Neural cell (in vitro differentiated cells): ENCODE data around the gene HS2ST1. TPM values are rescaled to one million over a fixed set of nuclear protein-coding genes. Genes with fewer than 3 reads are reported as not detected.
A peak's percentile ranks its signal among the peaks of the same experiment; 100 is the strongest.

Experiments
- H2AFZ ChIP-seq: fragments of 200-600, 300-800 bp; sonication (generic), shearing (Covaris generic); 2 replicates; pipeline ENCODE4 v1.6.0; 2014; ENCODE audit warnings: low read depth, mild to moderate bottlenecking, antibody characterized with exemption, low read length, moderate library complexity
- H3F3A ChIP-seq: fragments of 200-600 bp; shearing (Covaris generic); 2 replicates; pipeline ENCODE4 v1.6.1; 2016; ENCODE audit warnings: mild to moderate bottlenecking, moderate library complexity, mixed read lengths, antibody characterized with exemption, low read length; ENCODE audit not compliant: insufficient read depth, poor library complexity, severe bottlenecking
- H3K27ac ChIP-seq: fragments of 200-600, 300-800 bp; sonication (generic), shearing (Covaris generic); 2 replicates; pipeline ENCODE4 v1.5.1; 2014; ENCODE audit warnings: mild to moderate bottlenecking, low read length, moderate library complexity
- H3K27me3 ChIP-seq: fragments of 300-800, 200-600 bp; sonication (generic), shearing (Covaris generic); 2 replicates; pipeline ENCODE4 v1.6.0; 2014; ENCODE audit warnings: mild to moderate bottlenecking, low read depth, low read length, moderate library complexity; ENCODE audit not compliant: insufficient read depth
- H3K36me3 ChIP-seq: fragments of 300-800, 200-600 bp; sonication (generic), shearing (Covaris generic); 2 replicates; pipeline ENCODE4 v1.5.1; 2014; ENCODE audit warnings: mild to moderate bottlenecking, antibody characterized with exemption, low read length, moderate library complexity; ENCODE audit not compliant: insufficient read depth
- H3K4me2 ChIP-seq: fragments of 300-800, 200-600 bp; sonication (generic), shearing (Covaris generic); 2 replicates; pipeline ENCODE4 v1.6.0; 2014; ENCODE audit warnings: mild to moderate bottlenecking, low read length
- H3K4me3 ChIP-seq: fragments of 300-800, 200-600 bp; sonication (generic), shearing (Covaris generic); 2 replicates; pipeline ENCODE4 v1.5.1; 2014; ENCODE audit warnings: mild to moderate bottlenecking, low read length, moderate library complexity
- H3K79me2 ChIP-seq: fragments of 200-600 bp; shearing (Covaris generic); replicated peaks from 2 replicates; pipeline ENCODE4 v1.6.0; 2014; ENCODE audit warnings: mild to moderate bottlenecking, low read length, moderate library complexity; ENCODE audit not compliant: insufficient read depth
- H3K9ac ChIP-seq: fragments of 300-800, 200-600 bp; sonication (generic), shearing (Covaris generic); 2 replicates; pipeline ENCODE4 v1.6.1; 2016; ENCODE audit warnings: mild to moderate bottlenecking, low read length, mixed read lengths
- H3K9me2 ChIP-seq: fragments of 200-600 bp; shearing (Covaris generic); 2 replicates; pipeline ENCODE4 v1.6.1; 2016; ENCODE audit warnings: mild to moderate bottlenecking, low read length, mixed read lengths; ENCODE audit not compliant: insufficient read depth
- H3K9me3 ChIP-seq: fragments of 200-600, 300-800 bp; sonication (generic), shearing (Covaris generic); 2 replicates; pipeline ENCODE4 v1.6.1; 2016; ENCODE audit warnings: mild to moderate bottlenecking, mixed run types, low read length, moderate library complexity, mixed read lengths
- H4K20me1 ChIP-seq: fragments of 200-600 bp; shearing (Covaris generic); 2 replicates; pipeline ENCODE4 v1.6.1; 2016; ENCODE audit warnings: mild to moderate bottlenecking, mixed run types; ENCODE audit not compliant: insufficient read depth
- CTCF ChIP-seq: fragments of 450-650 bp; IDR thresholded peaks from 2 replicates; pipeline ENCODE4 v1.5.1; 2014; ENCODE audit warnings: antibody characterized with exemption, mild to moderate bottlenecking, moderate library complexity; ENCODE audit not compliant: poor library complexity, severe bottlenecking
- EP300 ChIP-seq: fragments of 450-650 bp; conservative IDR thresholded peaks from 2 replicates; pipeline ENCODE4 v1.6.1; 2014; ENCODE audit warnings: antibody characterized with exemption, mild to moderate bottlenecking, moderate library complexity; ENCODE audit not compliant: poor library complexity, severe bottlenecking
- EZH2 ChIP-seq: fragments of 200-600, 300-800 bp; shearing (Covaris generic), sonication (generic); IDR thresholded peaks from 2 replicates; pipeline ENCODE4 v1.6.1; 2014; ENCODE audit warnings: antibody characterized with exemption, low read length, borderline replicate concordance, mild to moderate bottlenecking; ENCODE audit not compliant: insufficient read depth, poor library complexity, severe bottlenecking
- MXI1 ChIP-seq: fragments of 450-650 bp; conservative IDR thresholded peaks from 2 replicates; pipeline ENCODE4 v1.6.1; 2014; ENCODE audit warnings: antibody characterized with exemption, mild to moderate bottlenecking; ENCODE audit not compliant: poor library complexity, severe bottlenecking
- POLR2AphosphoS5 ChIP-seq: IDR thresholded peaks from 2 replicates; pipeline ENCODE4 v1.6.1; 2012
- RAD21 ChIP-seq: fragments of 450-650 bp; conservative IDR thresholded peaks from 2 replicates; pipeline ENCODE4 v1.6.1; 2014; ENCODE audit warnings: antibody characterized with exemption, mild to moderate bottlenecking, moderate library complexity
- REST ChIP-seq: IDR thresholded peaks from 2 replicates; pipeline ENCODE4 v1.6.1; 2012; ENCODE audit warnings: borderline replicate concordance
- SMC3 ChIP-seq: fragments of 450-650 bp; conservative IDR thresholded peaks from 2 replicates; pipeline ENCODE4 v1.6.1; 2014; ENCODE audit warnings: antibody characterized with exemption, mild to moderate bottlenecking, moderate library complexity; ENCODE audit not compliant: poor library complexity
- TAF1 ChIP-seq: IDR thresholded peaks from 2 replicates; pipeline ENCODE4 v1.6.1; 2012; ENCODE audit warnings: low read depth
- polyA plus RNA-seq: library from polyadenylated mRNA; depleted of rRNA; stranded (reverse); fragments of >200 nt; gene quantifications from 2 replicates; pipeline ENCODE4 v1.2.3, GENCODE V29; 2014

HS2ST1 gene
- polyA plus RNA-seq, 1 donor from 2014 or later: 24.7 TPM

GRCh38 chr1:86915737-86916235 lies 1.4 kb downstream of the HS2ST1 start:
- Histone ChIP-seq H4K20me1 (no peaks in the 10 kb centered on the region), H3K4me2 (peak overlapping the region; percentile 90), H3K9me3 (no peaks in the 10 kb centered on the region), H3K27ac (peak overlapping the region; percentile 94), H3K36me3 (no peaks in the 10 kb centered on the region), H3K79me2 (peaks cover 73% of the 10 kb centered on the region), H3K9me2 (no peaks in the 10 kb centered on the region), H3F3A (no peaks in the 10 kb centered on the region), H3K4me3 (peak overlapping the region; percentile 90), H2AFZ (peak overlapping the region; percentile 78), H3K9ac (peak overlapping the region; percentile 87), H3K27me3 (no peaks in the 10 kb centered on the region)
- TF ChIP-seq TAF1: no peak
- TF ChIP-seq RAD21: no peak
- peak; percentile 9 for TF ChIP-seq REST
- TF ChIP-seq EP300: no peak
- peak; percentile 22 for TF ChIP-seq MXI1

- Histone ChIP-seq H4K20me1 (no peaks in the 10 kb centered on the region), H2AFZ (no peak overlapping the region), H3K79me2 (peaks cover 71% of the 10 kb centered on the region), H3K9me2 (no peaks in the 10 kb centered on the region), H3F3A (no peaks in the 10 kb centered on the region), H3K27me3 (no peaks in the 10 kb centered on the region), H3K4me3 (peak overlapping the region; percentile 90), H3K36me3 (no peaks in the 10 kb centered on the region), H3K9ac (no peak overlapping the region), H3K27ac (no peak overlapping the region), H3K4me2 (peak overlapping the region; percentile 90), H3K9me3 (peaks cover 3% of the 10 kb centered on the region)
- TF ChIP-seq EZH2 (no peak), POLR2AphosphoS5 (no peak), CTCF (no peak), REST (no peak), SMC3 (no peak), RAD21 (no peak), EP300 (no peak), TAF1 (no peak), MXI1 (no peak)
These were observed 2.3 kb downstream of the HS2ST1 start for GRCh38 chr1:86916752-86917151.
